NB4 (cell line): Measurements from ENCODE around the gene SPINK4.

Source experiments
- MAX ChIP-seq: IDR thresholded peaks from 2 replicates; pipeline ENCODE4 v1.6.1; 2011; ENCODE audit warnings: low read depth, low read length
- MYC ChIP-seq: IDR thresholded peaks from 2 replicates; pipeline ENCODE4 v1.6.1; 2011; ENCODE audit warnings: low read depth, low read length
- POLR2A ChIP-seq: IDR thresholded peaks from 2 replicates; pipeline ENCODE4 v1.6.1; 2011; ENCODE audit warnings: mild to moderate bottlenecking; ENCODE audit not compliant: insufficient read length; ENCODE audit errors: extremely low read depth
- TF ChIP-seq, protein P1 (sequence below): IDR thresholded peaks from one replicate; pipeline ENCODE4 v1.5.1; 2012; ENCODE audit warnings: low read depth, low read length

GRCh38 chr9:33264473-33265177, 24.7 kb downstream of the SPINK4 start, which contains the start of the genes BAG1 and CHMP5:
- TF ChIP-seq, protein P1, sequence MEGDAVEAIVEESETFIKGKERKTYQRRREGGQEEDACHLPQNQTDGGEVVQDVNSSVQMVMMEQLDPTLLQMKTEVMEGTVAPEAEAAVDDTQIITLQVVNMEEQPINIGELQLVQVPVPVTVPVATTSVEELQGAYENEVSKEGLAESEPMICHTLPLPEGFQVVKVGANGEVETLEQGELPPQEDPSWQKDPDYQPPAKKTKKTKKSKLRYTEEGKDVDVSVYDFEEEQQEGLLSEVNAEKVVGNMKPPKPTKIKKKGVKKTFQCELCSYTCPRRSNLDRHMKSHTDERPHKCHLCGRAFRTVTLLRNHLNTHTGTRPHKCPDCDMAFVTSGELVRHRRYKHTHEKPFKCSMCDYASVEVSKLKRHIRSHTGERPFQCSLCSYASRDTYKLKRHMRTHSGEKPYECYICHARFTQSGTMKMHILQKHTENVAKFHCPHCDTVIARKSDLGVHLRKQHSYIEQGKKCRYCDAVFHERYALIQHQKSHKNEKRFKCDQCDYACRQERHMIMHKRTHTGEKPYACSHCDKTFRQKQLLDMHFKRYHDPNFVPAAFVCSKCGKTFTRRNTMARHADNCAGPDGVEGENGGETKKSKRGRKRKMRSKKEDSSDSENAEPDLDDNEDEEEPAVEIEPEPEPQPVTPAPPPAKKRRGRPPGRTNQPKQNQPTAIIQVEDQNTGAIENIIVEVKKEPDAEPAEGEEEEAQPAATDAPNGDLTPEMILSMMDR: peak; percentile 31
- TF ChIP-seq MYC (peak; percentile 58), POLR2A (peak; percentile 84), MAX (peak; percentile 68)
